ENCODE data around the gene MTHFSD. TPM values are rescaled to one million over a fixed set of nuclear protein-coding genes. Genes with fewer than 3 reads are reported as not detected.

Gene MTHFSD
- polyA plus RNA-seq, 1 donor (not counting 4 experiments of a cell fraction or from before 2014, with no cell fraction given) = 14.7 TPM

GRCh38 chr16:86542756-86543750 lies 12.0 kb downstream of the MTHFSD start:
- Histone ChIP-seq H3K9ac (ENCODE audit: control insufficient read depth, extremely low read depth, insufficient read depth, low read length) (no peak overlapping the region), H4K20me1 (ENCODE audit: control insufficient read depth, extremely low read depth, insufficient read depth, low read length) (no peaks in the 10 kb centered on the region), H3K4me1 (ENCODE audit: control insufficient read depth, extremely low read depth, insufficient read depth, low read length) (no peaks in the 10 kb centered on the region), H3K9me1 (ENCODE audit: control insufficient read depth, extremely low read depth, insufficient read depth, low read length) (no peaks in the 10 kb centered on the region), H3K9me3 (ENCODE audit: control insufficient read depth, low read depth, low read length) (no peaks in the 10 kb centered on the region), H3K27me3 (ENCODE audit: control insufficient read depth, extremely low read depth, insufficient read depth, low read length) (no peaks in the 10 kb centered on the region), H3K79me2 (ENCODE audit: control insufficient read depth, insufficient read depth, low read length) (no peaks in the 10 kb centered on the region), H3K4me3 (ENCODE audit: control insufficient read depth in 2 of 3, extremely low read depth in 1 of 3, insufficient read depth in 2 of 3, low read depth in 1 of 3, low read length in 3 of 3) (no peak overlapping the region), H3K4me2 (ENCODE audit: control insufficient read depth, extremely low read depth, insufficient read depth, low read depth, low read length) (no peak overlapping the region), H3K27ac (ENCODE audit: control insufficient read depth, insufficient read depth, low read length) (no peak overlapping the region), H3K36me3 (ENCODE audit: control insufficient read depth in 2 of 2, extremely low read depth in 1 of 2, insufficient read depth in 2 of 2, low read length in 2 of 2) (peaks cover 16 to 49% of the 10 kb centered on the region in 2 experiments), H2AFZ (ENCODE audit: control insufficient read depth, low read length) (no peak overlapping the region)
- dilution Hi-C loops (cut with MboI; ENCODE audit: extremely low pct_ligation_motif_present, low sequenced_read_pairs) = no loop called here
- DNase-seq (ENCODE audit: low read depth, low spot score) = no peak
- no peak for TF ChIP-seq EZH2 (IDR thresholded peaks at IDR 0.05; ENCODE audit: low read length)
- TF ChIP-seq, protein P1, sequence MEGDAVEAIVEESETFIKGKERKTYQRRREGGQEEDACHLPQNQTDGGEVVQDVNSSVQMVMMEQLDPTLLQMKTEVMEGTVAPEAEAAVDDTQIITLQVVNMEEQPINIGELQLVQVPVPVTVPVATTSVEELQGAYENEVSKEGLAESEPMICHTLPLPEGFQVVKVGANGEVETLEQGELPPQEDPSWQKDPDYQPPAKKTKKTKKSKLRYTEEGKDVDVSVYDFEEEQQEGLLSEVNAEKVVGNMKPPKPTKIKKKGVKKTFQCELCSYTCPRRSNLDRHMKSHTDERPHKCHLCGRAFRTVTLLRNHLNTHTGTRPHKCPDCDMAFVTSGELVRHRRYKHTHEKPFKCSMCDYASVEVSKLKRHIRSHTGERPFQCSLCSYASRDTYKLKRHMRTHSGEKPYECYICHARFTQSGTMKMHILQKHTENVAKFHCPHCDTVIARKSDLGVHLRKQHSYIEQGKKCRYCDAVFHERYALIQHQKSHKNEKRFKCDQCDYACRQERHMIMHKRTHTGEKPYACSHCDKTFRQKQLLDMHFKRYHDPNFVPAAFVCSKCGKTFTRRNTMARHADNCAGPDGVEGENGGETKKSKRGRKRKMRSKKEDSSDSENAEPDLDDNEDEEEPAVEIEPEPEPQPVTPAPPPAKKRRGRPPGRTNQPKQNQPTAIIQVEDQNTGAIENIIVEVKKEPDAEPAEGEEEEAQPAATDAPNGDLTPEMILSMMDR (optimal IDR thresholded peaks at IDR 0.05 in 1 of 3, IDR thresholded peaks at IDR 0.05 in 1 of 3, conservative IDR thresholded peaks at IDR 0.05 in 1 of 3; ENCODE audit: extremely low read depth in 1 of 3, insufficient read depth in 2 of 3, low read length in 3 of 3) = no peak
- FAIRE-seq = no peak

GRCh38 chr16:86541560-86541959 lies 13.5 kb downstream of the MTHFSD start:
- no peak for FAIRE-seq

More at GRCh38 chr16:86541560-86541959, 13.5 kb downstream of the MTHFSD start:
- H3K4me2 ChIP-seq (ENCODE audit: control insufficient read depth, extremely low read depth, insufficient read depth, low read depth, low read length) = no peak overlapping the region
- no peak overlapping the region for H3K9ac ChIP-seq (ENCODE audit: control insufficient read depth, extremely low read depth, insufficient read depth, low read length)
- H3K27me3 ChIP-seq (ENCODE audit: control insufficient read depth, extremely low read depth, insufficient read depth, low read length) = no peaks in the 10 kb centered on the region
- no peaks in the 10 kb centered on the region for H3K79me2 ChIP-seq (ENCODE audit: control insufficient read depth, insufficient read depth, low read length)
- no peaks in the 10 kb centered on the region for H3K4me1 ChIP-seq (ENCODE audit: control insufficient read depth, extremely low read depth, insufficient read depth, low read length)
- no peaks in the 10 kb centered on the region for H4K20me1 ChIP-seq (ENCODE audit: control insufficient read depth, extremely low read depth, insufficient read depth, low read length)
- no peaks in the 10 kb centered on the region for H3K9me1 ChIP-seq (ENCODE audit: control insufficient read depth, extremely low read depth, insufficient read depth, low read length)
- TF ChIP-seq, protein P1 (optimal IDR thresholded peaks at IDR 0.05 in 1 of 3, IDR thresholded peaks at IDR 0.05 in 1 of 3, conservative IDR thresholded peaks at IDR 0.05 in 1 of 3; ENCODE audit: extremely low read depth in 1 of 3, insufficient read depth in 2 of 3, low read length in 3 of 3) = no peak
- no peak for TF ChIP-seq EZH2 (IDR thresholded peaks at IDR 0.05; ENCODE audit: low read length)
- DNase-seq (ENCODE audit: low read depth, low spot score) = no peak
- H3K9me3 ChIP-seq (ENCODE audit: control insufficient read depth, low read depth, low read length) = no peaks in the 10 kb centered on the region
- dilution Hi-C loops (cut with MboI; ENCODE audit: extremely low pct_ligation_motif_present, low sequenced_read_pairs) = no loop called here
- no peak overlapping the region for H2AFZ ChIP-seq (ENCODE audit: control insufficient read depth, low read length)
- H3K27ac ChIP-seq (ENCODE audit: control insufficient read depth, insufficient read depth, low read length) = no peak overlapping the region
- no peak overlapping the region for H3K4me3 ChIP-seq (ENCODE audit: control insufficient read depth in 2 of 3, extremely low read depth in 1 of 3, insufficient read depth in 2 of 3, low read depth in 1 of 3, low read length in 3 of 3)
- H3K36me3 ChIP-seq (ENCODE audit: control insufficient read depth in 2 of 2, extremely low read depth in 1 of 2, insufficient read depth in 2 of 2, low read length in 2 of 2) = peaks cover 17 to 49% of the 10 kb centered on the region in 2 experiments
